ENCODE data around the gene HELQ.
"Not testable (repeated sequence)": the region's sequence is repeated elsewhere in the genome, so short reads cannot be mapped to it uniquely, and the experiment has no call there.

- TF ChIP-seq EZH2 (IDR thresholded peaks at IDR 0.05); POLR2AphosphoS5 (IDR thresholded peaks at IDR 0.05; ENCODE audit: borderline replicate concordance, low read depth, low read length); FOXP2 (optimal IDR thresholded peaks at IDR 0.05; ENCODE audit: control extremely low read depth, extremely low read length, insufficient read depth): not testable (repeated sequence)
These were observed 46.0 kb upstream of the HELQ start for GRCh38 chr4:83501671-83502070.

Data from SK-N-MC (cell line).